Fibroblast of mammary gland (primary cell): ENCODE measurements around the gene USP30.

ENCODE experiments used
- DNase-seq: peaks from one replicate; pipeline ENCODE4 v3.0.0-alpha.2; 2010; ENCODE audit warnings: low read depth
- H3K4me3 ChIP-seq: 2 replicates; pipeline ENCODE4 v1.5.1; 2011; ENCODE audit warnings: low read depth, mild to moderate bottlenecking, low read length, moderate library complexity; ENCODE audit not compliant: control insufficient read depth
- CTCF ChIP-seq: conservative IDR thresholded peaks from 2 replicates; pipeline ENCODE4 v1.5.1; 2011; ENCODE audit warnings: low read depth, low read length, inconsistent platforms; ENCODE audit not compliant: control insufficient read depth, insufficient read depth

The USP30 gene

GRCh38 chr12:109085590-109085989, 33.2 kb downstream of the USP30 start:
- no peak for TF ChIP-seq CTCF
- H3K4me3 ChIP-seq = no peak overlapping the region
- no peak for DNase-seq

GRCh38 chr12:109087250-109087649, 34.9 kb downstream of the USP30 start:
- no peak for TF ChIP-seq CTCF
- H3K4me3 ChIP-seq = no peak overlapping the region
- no peak for DNase-seq

GRCh38 chr12:109088818-109089217, 36.4 kb downstream of the USP30 start:
- DNase-seq = peak; percentile 57
- no peak overlapping the region for H3K4me3 ChIP-seq
- no peak for TF ChIP-seq CTCF

GRCh38 chr12:109089683-109090082, 37.3 kb downstream of the USP30 start:
- no peak for TF ChIP-seq CTCF
- no peak overlapping the region for H3K4me3 ChIP-seq
- no peak for DNase-seq

GRCh38 chr12:109092497-109093021, 40.2 kb downstream of the USP30 start:
- DNase-seq = no peak
- no peak for TF ChIP-seq CTCF
- H3K4me3 ChIP-seq = peak overlapping the region; percentile 73

- TF ChIP-seq CTCF = peak; percentile 86
- H3K4me3 ChIP-seq = peak within 1 kb of the TSS; percentile 73
- DNase-seq = peak; percentile 88
These were observed 40.9 kb downstream of the USP30 start, which contains the start of gene ALKBH2 for GRCh38 chr12:109093022-109093918. ALKBH2 (minus strand) TSS chr12:109093472; CDS start chr12:109092786, 686 bp downstream.
